Neural crest cell (in vitro differentiated cells): ENCODE measurements around the gene OR2A25. TPM values are rescaled to one million over a fixed set of nuclear protein-coding genes. Genes with fewer than 3 reads are reported as not detected.

Experiments used
- DNase-seq: peaks from one replicate; pipeline ENCODE4 v3.0.0; 2021; ENCODE audit warnings: low read depth, mixed read lengths, low spot score
- H3K27ac Mint-ChIP-seq: one replicate; pipeline ENCODE4 v1.8.0; 2021; ENCODE audit warnings: mild to moderate bottlenecking, mixed read lengths; ENCODE audit not compliant: unreplicated experiment
- H3K27me3 Mint-ChIP-seq: 2 replicates; pipeline ENCODE4 v1.8.0; 2021; ENCODE audit warnings: low read depth, mild to moderate bottlenecking, mixed read lengths
- H3K36me3 Mint-ChIP-seq: 2 replicates; pipeline ENCODE4 v1.8.0; 2021; ENCODE audit warnings: low read depth, mild to moderate bottlenecking, mixed read lengths
- H3K4me1 Mint-ChIP-seq: 2 replicates; pipeline ENCODE4 v1.8.0; 2021; ENCODE audit warnings: mixed read lengths
- H3K4me3 Mint-ChIP-seq: one replicate; pipeline ENCODE4 v1.8.0; 2021; ENCODE audit warnings: mild to moderate bottlenecking, mixed read lengths
- H3K9me3 Mint-ChIP-seq: 2 replicates; pipeline ENCODE4 v1.8.0; 2021; ENCODE audit warnings: mixed read lengths
- total RNA-seq: library from RNA; stranded (reverse); gene quantifications from 2 replicates; pipeline ENCODE4 v1.2.1, GENCODE V29; 2021
- TF ChIP-seq, protein P1 (sequence below): fragments of 200-600 bp; sonication (generic); conservative IDR thresholded peaks from 2 replicates; pipeline ENCODE4 v1.5.0; 2021; ENCODE audit warnings: antibody characterized with exemption, mild to moderate bottlenecking

OR2A25 gene
- total RNA-seq, 1 donor from 2014 or later = not detected

DNA sequence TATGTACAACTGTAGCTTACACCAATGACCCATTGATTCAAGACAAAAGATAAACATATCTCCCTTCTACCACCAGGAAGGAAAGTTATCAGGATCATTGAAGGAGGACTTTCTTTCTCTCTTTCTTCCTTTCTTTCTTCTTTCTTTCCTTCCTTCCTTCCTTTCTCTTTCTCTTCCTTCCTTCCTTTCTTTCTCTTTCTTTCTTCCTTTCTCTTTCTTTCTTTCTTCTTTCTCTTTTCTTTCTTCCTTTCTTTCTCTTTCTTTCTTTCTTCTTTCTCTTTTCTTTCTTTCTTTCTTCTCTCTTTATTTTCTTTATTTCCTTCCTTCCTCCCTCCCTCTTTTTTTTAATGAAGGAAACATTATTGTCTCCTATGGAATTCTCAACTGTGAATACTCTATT is 29.2 kb downstream of the OR2A25 start:
- Mint-ChIP-seq H3K27ac (no peak overlapping the region), H3K4me1 (no peaks in the 10 kb centered on the region)

GRCh38 chr7:144100607-144101006 is 31.0 kb downstream of the OR2A25 start:
- TF ChIP-seq, protein P1, sequence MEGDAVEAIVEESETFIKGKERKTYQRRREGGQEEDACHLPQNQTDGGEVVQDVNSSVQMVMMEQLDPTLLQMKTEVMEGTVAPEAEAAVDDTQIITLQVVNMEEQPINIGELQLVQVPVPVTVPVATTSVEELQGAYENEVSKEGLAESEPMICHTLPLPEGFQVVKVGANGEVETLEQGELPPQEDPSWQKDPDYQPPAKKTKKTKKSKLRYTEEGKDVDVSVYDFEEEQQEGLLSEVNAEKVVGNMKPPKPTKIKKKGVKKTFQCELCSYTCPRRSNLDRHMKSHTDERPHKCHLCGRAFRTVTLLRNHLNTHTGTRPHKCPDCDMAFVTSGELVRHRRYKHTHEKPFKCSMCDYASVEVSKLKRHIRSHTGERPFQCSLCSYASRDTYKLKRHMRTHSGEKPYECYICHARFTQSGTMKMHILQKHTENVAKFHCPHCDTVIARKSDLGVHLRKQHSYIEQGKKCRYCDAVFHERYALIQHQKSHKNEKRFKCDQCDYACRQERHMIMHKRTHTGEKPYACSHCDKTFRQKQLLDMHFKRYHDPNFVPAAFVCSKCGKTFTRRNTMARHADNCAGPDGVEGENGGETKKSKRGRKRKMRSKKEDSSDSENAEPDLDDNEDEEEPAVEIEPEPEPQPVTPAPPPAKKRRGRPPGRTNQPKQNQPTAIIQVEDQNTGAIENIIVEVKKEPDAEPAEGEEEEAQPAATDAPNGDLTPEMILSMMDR = no peak
- peaks cover 7% of the 10 kb centered on the region for H3K9me3 Mint-ChIP-seq
- DNase-seq = no peak
- no peak overlapping the region for H3K4me3 Mint-ChIP-seq
- peaks cover 5% of the 10 kb centered on the region for H3K27me3 Mint-ChIP-seq
- no peak overlapping the region for H3K27ac Mint-ChIP-seq
- H3K4me1 Mint-ChIP-seq = no peaks in the 10 kb centered on the region
- no peaks in the 10 kb centered on the region for H3K36me3 Mint-ChIP-seq

More for the DNA sequence above, 29.2 kb downstream of the OR2A25 start:
- Mint-ChIP-seq H3K27me3 (peaks cover 5% of the 10 kb centered on the region), H3K4me3 (no peak overlapping the region), H3K9me3 (peaks cover 7% of the 10 kb centered on the region), H3K36me3 (no peaks in the 10 kb centered on the region)
- no peak for DNase-seq
- TF ChIP-seq, protein P1 = no peak

GRCh38 chr7:144102041-144102440 is 32.4 kb downstream of the OR2A25 start:
- TF ChIP-seq, protein P1 = no peak
- no peaks in the 10 kb centered on the region for H3K4me1 Mint-ChIP-seq
- peaks cover 5% of the 10 kb centered on the region for H3K27me3 Mint-ChIP-seq
- peaks cover 4% of the 10 kb centered on the region for H3K9me3 Mint-ChIP-seq
- no peak overlapping the region for H3K4me3 Mint-ChIP-seq
- no peaks in the 10 kb centered on the region for H3K36me3 Mint-ChIP-seq
- H3K27ac Mint-ChIP-seq = no peak overlapping the region
- DNase-seq = no peak

DNA sequence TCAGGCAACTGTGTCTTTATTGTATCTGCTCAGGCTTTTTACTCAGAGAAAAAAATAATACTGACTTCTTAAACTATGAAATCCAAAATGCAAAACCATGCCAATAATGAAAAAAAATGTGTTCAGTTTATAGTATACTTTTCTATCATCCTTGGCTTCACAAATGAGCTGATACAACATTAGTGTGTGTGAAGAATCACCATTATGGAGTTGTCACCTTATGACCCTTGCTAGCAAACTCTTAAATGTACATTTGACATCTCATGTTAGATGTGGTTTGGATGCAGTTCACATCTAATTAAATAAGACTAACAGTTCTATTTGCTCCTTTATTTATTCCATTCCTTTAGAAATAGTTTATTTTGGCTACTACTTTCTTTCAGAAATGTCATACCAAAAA is 35.6 kb downstream of the OR2A25 start:
- Mint-ChIP-seq H3K27me3 (peaks cover 5% of the 10 kb centered on the region), H3K4me3 (no peak overlapping the region), H3K36me3 (no peaks in the 10 kb centered on the region), H3K27ac (no peak overlapping the region), H3K9me3 (no peaks in the 10 kb centered on the region), H3K4me1 (no peaks in the 10 kb centered on the region)
- DNase-seq = no peak
- TF ChIP-seq, protein P1 = no peak

- Mint-ChIP-seq H3K4me1 (no peaks in the 10 kb centered on the region), H3K27me3 (peaks cover 11% of the 10 kb centered on the region), H3K27ac (no peak within 1 kb of the TSS), H3K9me3 (no peaks in the 10 kb centered on the region), H3K4me3 (no peak within 1 kb of the TSS), H3K36me3 (no peaks in the 10 kb centered on the region)
- TF ChIP-seq, protein P1 = no peak
- no peak for DNase-seq
Measured at GRCh38 chr7:144109283-144109682, 39.7 kb downstream of the OR2A25 start, which contains the start of gene OR2A2. OR2A2 (plus strand) TSS chr7:144109583; CDS start chr7:144109583, 0 bp downstream.
